Activated T-cell treated with anti-CD3 and anti-CD28 coated beads for 48 hours (primary cell): ENCODE measurements around the gene IGF2R.
"Not testable (repeated sequence)": the region's sequence is repeated elsewhere in the genome, so short reads cannot be mapped to it uniquely, and the experiment has no call there.

Experiments used
- DNase-seq: peaks from one replicate; pipeline ENCODE4 v3.0.0-alpha.2; 2020; ENCODE audit warnings: low read depth

The IGF2R gene

DNA sequence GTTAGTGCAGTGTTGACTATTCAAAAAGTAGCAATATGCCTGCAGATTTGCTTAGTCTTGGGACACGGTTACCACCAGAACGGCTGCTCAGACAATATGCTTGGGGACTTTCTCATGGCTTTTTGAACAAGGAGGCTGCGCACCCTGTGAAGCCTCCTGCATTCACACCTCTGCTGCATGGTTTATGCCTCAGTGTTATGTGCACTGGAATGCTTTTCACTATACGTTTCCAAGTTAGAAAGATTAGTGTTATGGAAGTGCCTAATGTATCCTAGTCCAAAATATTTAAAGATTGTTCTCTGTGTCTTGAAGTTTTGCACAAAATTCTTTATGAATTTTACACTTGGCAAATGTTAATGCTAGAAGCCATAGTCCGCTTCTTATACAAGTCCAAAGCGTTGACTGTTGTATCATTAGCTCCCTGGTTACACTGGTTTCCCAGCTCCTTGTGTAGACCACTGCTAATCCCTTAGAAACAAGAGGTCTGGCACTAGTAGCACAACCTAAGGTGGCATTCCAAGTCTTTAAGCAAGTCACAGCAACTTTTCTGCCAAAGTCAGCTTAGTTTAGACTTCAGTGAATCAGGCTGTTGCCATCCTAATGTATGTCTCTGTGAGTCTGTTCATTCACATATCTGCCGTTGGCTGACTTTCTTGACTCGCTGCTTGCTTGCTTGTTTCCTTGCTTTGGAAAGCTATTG lies 126.4 kb downstream of the IGF2R start:
- no peak for DNase-seq

DNA sequence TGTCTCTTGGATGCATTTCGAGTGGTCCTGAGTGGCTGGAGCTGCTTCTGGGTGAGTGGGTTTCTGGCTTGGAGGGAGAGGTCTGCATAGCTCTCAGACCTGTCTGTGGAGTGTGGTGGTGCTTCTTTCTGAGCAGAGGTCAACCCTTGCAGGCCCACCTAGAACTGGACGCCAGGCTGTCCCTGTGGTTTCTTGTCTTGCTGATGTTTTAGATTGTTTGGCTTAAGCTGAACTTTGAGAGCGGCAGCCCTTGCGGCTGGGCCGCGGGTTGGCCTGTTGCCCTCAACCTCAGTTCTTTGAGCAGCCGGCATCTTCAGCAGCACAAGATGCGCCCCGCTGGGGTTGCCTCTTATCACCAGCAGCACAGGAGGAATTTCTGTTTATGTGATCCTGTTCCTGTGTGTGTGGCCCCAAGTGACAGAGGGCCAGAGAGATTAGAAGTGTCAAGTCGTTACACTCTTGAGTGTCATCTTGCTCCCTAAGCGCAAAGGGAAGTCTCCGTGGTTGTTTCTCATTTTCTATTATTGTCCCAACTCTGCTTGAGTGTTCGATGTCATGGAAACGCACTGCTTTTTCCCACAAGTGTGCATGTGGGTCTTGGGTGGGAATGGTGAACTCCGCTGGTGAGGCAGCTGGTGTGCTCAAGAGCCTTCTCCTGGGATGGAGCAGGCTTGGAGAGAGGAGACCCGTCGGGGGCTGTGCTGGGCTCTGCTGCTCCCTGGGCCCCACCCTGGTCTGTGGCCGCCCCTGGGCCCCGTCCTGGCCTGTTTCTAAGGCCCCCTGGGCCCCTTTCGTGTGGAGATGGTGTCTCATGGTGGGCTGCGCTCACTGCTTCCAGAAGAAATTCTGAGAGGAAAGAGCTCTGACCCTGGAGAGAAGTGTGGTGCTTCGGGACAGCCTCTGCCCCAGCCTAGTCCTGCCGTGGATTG lies 132.7 kb downstream of the IGF2R start:
- DNase-seq: no peak

DNA sequence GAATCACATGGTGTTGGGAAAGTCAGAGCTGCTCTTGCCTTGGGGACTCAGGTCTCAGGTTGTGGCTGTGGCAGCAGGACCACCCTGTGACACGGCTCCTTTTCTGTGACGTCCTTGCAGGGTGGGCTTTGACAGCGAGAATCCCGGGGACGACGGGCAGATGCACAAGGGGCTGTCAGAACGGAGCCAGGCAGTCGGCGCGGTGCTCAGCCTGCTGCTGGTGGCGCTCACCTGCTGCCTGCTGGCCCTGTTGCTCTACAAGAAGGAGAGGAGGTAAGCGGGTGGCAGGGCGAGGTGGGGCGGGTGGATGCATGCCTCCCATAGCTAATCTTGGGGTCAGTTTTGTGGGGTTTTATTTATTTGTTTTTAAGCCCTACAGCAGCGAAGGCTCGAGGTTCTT lies 133.5 kb downstream of the IGF2R start:
- no peak for DNase-seq

DNA sequence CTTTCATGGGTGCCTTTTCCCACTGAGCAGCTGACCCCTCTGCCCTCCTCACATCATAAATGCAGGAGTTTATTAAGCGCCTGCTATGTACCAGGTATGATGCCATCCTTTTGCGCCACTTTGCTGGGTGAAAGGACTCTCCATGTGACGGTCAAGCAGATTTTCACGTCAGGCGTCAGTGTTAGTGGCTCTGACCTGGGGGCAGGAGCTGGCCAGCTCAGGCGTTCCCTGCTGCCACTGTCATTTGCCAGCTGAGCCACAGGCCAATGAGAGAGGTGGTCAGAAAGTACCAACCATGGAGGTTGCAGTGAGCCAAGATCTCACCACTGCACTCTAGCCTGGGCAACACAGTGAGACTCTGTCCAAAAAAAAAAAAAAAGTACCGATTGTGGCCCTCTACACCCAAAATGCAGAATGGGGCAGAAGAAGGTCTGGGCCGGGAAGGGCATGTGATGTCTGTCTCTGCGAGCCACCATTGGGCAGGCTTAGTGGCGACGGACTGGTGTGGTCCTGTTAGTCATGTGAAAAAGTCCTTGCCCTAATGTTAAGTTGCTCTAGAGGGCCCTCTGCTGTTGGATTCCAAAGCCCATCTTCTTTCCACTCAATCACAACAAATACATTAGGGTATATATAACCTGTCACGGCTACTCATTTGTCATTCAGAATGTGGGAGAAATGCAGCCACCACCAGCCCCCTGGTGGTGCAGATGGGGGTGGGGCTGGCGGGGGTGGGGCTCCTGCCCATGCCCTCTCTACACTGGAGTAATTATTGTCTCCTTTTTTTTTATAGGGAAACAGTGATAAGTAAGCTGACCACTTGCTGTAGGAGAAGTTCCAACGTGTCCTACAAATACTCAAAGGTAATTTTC lies 134.3 kb downstream of the IGF2R start:
- no peak for DNase-seq

DNA sequence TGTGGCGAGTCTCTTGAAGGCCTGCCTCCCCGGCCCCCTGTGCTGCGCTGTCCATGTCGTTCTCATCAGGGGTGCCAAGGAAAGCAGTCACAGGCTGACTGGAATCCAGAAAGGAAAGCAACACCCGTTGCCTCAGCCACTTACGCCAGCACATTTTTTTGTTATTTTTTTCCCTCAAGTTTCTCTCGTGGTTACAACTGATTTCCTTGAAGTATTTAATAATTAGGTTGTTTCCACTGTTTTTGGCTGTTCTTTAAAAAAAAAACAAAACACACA lies 134.9 kb downstream of the IGF2R start:
- DNase-seq: no peak

DNA sequence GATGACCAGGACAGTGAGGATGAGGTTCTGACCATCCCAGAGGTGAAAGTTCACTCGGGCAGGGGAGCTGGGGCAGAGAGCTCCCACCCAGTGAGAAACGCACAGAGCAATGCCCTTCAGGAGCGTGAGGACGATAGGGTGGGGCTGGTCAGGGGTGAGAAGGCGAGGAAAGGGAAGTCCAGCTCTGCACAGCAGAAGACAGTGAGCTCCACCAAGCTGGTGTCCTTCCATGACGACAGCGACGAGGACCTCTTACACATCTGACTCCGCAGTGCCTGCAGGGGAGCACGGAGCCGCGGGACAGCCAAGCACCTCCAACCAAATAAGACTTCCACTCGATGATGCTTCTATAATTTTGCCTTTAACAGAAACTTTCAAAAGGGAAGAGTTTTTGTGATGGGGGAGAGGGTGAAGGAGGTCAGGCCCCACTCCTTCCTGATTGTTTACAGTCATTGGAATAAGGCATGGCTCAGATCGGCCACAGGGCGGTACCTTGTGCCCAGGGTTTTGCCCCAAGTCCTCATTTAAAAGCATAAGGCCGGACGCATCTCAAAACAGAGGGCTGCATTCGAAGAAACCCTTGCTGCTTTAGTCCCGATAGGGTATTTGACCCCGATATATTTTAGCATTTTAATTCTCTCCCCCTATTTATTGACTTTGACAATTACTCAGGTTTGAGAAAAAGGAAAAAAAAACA lies 136.1 kb downstream of the IGF2R start:
- DNase-seq: no peak

DNA sequence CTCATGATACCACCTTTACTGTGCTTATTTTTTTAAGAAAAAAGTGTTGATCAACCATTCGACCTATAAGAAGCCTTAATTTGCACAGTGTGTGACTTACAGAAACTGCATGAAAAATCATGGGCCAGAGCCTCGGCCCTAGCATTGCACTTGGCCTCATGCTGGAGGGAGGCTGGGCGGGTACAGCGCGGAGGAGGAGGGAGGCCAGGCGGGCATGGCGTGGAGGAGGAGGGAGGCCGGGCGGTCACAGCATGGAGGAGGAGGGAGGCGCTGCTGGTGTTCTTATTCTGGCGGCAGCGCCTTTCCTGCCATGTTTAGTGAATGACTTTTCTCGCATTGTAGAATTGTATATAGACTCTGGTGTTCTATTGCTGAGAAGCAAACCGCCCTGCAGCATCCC lies 137.1 kb downstream of the IGF2R start:
- no peak for DNase-seq

DNA sequence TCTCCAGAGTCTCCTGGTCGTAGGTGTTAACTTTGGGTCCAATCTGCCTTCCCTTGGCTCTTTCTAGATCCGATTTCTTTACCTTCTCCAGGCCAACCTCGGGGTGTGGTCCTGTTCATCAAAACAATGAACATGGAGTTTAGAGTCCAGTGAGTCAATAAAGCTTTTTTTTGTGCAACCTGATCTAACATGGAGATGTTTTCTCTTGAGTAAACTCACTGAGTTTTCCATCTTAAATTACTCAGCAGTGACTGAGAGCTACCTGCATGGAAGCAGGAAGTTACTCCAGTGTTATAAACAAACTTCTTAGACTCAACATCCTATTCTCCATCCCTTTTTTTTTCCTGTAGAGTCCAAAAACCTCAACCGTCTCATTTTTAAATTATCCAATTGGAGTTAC lies 137.8 kb downstream of the IGF2R start:
- no peak for DNase-seq

DNA sequence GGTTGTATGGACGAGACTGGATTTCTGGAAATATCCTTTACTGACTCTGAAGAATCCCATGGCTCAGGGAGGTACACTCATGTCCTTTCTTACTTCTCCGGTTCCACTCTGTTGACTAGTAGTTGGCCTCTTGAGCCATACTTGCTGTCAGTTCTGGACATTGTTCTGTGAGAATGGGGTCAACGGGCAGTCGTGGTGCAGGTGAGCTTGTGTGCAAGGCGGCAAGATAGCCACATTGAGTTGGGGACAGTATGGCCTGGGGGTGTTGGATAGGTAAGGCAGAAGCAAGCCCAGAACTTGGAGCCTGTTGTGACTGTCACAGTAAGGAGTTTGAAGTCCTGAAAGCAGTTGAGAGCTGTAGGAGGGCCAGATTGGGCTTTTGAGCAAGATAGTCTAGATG lies 139.2 kb downstream of the IGF2R start:
- no peak for DNase-seq

DNA sequence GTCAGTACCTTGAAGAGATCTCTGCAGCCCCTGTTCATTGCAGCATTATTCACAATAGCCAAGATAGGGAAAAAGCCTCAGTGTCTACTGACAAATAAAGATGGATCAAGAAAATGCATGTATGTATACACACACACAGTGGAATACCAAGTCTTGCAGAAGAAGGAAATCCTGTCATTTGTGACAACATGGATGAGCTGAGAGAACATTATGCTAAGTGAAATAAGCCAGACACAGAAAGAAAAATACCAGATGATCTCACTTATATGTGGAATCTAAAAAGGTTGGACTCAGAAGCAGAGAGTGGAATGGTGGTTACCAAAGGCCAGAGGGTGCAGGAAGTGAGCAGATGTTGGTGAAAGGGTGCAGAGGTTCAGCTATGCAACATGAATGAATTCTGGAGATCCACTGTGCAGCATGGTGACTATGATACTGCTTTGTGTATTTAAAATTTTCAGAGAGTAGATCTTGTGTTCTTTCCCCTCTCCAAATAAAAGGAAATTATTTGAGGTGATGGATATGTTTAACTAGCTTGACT lies 141.8 kb downstream of the IGF2R start:
- no peak for DNase-seq

DNA sequence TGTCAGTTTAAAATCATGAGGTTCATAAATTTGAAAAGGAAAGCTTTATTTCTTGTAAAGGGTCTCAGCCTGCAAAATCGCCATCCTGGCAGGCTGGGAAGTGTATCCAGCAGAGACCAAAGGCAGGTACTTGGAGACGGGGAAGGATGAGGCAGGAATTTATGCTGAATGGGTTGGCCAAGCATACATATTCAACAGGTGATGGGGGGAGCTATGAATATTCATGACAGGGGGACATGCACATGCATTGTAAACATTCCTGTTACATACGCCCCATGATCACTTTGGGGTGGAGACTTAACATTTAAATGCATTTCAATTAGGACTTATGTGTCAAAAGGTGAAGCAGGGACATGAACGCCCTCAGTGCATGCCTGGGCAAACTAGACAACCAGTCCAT lies 142.9 kb downstream of the IGF2R start:
- no peak for DNase-seq

DNA sequence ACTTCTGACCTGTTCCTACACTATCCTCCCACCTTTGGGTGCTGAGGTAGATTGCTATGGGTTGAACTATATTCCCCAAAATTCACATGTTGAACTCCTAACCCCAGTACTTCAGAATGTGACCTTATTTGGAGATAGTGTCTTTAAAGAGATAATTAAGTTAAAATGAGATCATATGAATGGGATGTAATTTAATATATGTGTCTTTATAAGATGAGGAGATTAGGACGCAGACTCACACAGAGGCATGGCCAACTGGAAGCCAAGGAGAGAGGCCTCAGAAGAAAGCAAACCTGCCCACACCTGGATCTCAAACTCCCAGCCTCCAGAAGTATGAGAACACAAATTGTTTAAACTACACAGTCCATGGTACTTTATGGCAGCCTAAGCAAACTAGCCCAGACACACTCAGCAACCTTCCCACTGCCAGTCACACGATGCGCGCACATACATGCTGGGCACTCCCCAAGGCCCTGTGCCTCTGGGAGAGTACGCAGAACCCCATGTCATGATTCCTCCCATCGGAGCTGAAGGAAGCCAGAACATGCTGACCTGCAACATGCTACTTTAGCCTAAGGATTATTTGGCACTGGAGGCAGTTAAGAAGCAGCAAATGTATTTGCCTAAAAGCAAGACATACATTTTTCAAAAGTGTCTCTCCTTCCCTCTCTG lies 143.9 kb downstream of the IGF2R start:
- no peak for DNase-seq

DNA sequence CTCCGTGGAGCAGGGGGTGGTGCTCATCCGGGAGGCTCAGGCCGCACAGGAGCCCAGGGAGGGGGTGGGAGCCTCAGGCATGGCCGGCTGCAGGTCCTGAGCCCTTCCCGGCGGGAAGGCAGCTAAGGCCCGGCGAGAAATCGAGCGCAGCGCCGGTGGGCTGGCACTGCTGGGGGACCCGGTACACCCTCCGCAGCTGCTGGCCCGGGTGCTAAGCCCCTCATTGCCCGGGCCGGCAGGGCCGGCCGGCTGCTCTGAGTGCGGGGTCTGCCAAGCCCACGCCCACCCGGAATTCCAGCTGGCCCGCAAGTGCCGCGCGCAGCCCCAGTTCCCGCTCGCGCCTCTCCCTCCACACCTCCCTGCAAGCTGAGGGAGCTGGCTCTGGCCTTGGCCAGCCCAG lies 145.7 kb downstream of the IGF2R start:
- DNase-seq: not testable (repeated sequence)

DNA sequence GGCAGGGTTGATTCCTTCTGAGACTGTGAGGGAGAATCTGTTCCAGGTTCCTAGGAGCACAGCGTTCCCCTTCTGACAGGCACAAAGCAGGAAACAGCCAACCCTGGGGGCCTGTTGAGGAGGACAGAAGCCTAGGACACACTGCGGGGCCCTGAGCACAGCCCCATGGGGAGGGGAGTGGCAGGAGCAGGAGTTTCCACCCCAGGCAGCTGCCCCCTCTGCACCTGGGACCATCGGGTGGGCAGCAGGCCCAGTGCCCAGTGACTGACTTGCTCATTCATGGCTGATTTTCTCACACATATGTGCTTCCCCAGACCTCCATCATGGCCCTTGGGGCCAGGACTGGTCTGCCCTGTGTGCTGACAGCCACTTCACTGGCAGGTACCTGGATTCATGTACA lies 146.5 kb downstream of the IGF2R start:
- no peak for DNase-seq

DNA sequence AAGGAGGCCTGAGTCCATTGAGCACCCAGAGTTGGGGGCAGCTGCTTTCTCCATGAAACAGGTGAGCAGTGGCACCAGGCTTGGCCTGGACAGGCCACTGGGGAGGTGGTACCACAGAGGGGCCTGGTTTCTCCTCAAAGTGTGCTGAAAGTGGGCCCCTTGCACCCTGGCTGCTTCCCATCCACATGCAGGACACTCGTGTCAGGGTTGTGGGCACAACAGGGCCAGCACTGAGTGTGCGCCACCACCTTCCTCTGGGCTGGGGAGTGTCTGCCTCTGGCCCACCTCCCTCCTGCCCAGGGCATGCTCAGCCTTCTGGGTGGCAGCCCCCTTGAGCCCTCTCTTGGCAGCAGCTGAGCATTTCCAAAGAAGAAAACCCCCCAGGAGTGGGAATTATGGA lies 147.5 kb downstream of the IGF2R start:
- DNase-seq: no peak

DNA sequence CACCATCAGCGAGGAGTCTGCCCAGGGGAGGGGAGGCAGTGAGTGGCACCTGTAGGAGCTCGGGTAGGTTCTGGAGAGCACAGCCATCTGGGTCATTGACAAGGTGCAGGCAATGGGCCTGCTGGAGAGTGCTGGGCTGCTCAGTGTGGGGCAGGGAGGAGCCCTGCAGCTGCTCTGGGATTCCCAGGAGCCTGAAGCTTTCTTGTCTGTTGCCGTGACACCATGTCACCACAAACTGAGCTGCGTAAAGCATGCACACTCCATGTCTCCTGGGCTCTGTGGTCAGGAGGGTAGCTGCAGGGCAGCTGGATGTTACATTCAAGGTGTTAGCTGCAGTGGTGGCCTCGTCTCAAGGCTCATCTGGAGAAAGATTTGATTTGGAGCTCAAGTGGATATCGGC lies 148.3 kb downstream of the IGF2R start:
- no peak for DNase-seq

DNA sequence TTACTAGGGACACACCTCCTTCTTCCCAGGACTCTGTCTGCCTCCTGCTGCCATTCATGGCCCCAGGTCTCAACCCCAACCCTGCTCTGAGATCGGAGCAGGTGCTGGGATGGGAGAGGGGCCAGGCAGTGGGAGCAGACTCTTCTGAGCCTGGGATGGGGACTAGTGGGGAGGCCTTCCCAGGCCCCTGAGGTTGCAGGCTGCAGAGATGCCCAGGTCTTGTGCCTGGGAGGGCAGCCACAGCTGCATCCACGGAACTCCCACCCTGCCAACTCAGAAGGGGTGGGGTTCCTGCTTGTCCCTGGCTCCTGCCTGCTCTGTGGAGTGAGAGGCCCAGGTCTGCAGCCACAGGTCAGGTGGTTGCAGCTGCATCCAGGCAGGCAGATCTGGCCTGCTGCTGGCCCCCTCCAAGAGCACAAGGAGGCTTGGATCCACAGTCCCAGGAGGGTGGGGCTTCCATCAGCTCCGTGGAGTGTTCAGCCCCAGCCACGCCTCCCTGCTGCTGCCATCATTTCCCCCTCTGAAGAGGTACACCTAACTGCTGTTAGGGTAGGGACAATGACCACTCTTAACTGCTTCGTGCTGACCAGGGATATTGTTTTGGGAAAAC lies 149.8 kb downstream of the IGF2R start:
- DNase-seq: no peak

DNA sequence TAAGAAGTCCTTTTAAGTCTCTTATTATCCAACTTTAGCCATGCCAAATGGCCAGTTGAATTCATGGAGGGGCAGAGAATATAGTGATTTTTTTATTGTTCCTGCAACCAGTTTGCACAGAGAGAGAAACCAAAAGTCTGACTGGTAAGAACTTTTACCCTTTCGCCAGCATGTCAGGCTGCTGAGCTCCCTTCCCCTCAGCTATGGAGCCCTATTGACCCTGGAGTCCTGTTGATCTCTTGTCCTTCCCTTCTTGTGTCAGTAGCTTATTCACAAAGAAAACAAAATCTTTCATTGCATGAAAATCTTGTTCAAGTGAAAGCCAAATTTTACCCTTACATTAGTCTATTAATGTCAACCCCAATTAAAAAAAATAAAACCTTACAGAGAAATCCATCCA lies 151.2 kb downstream of the IGF2R start:
- DNase-seq: no peak

DNA sequence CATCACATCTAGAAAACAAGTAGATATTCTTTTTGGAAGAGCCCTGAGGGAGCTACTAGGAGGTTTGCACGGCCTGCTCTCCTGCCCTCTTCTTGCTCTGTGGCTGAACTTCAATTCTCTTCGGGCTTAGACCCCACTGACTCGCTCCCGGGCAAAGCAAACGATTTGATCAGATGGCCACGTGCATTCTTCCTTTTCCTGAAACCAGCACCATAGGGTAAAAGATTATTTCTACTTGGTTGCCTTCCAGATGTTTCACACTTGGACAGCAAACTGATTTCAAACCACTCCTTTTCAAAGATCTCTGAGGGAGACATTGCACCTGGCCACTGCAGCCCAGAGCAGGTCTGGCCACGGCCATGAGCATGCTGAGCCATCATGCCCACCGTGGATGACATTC lies 152.7 kb downstream of the IGF2R start, which contains the start of gene SLC22A1:
Gene SLC22A1, plus strand, starts transcription at position 258 of the 400 bp plus-strand sequence. Its CDS starts 121 bp downstream, at position 379.
- DNase-seq: no peak

DNA sequence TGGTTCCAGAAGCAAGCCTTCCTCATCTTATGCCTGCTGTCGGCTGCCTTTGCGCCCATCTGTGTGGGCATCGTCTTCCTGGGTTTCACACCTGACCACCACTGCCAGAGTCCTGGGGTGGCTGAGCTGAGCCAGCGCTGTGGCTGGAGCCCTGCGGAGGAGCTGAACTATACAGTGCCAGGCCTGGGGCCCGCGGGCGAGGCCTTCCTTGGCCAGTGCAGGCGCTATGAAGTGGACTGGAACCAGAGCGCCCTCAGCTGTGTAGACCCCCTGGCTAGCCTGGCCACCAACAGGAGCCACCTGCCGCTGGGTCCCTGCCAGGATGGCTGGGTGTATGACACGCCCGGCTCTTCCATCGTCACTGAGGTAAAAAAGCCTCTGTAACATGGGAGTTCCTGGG lies 153.1 kb downstream of the IGF2R start:
- no peak for DNase-seq

DNA sequence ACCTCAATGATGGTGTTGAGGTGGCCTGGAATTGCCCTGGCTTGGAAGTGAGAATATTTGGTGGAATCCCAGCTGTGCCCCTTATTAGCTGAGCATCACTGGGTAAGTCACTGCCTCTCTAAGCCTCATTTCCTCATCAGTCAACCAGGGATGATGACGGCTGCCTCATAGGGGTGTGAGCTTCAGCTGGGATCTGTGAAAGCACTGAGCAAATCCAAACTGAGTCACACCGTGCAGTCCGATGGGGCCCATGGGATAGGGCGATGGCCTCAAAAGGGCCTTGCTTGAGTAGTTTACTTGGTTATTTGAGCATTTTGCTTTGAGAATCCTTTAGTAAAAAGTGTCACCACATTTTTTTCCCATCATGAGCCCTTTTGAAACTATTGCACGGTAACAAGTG lies 153.9 kb downstream of the IGF2R start:
- no peak for DNase-seq
